Mucosa of rectum (tissue), 2 donors: Measurements from ENCODE around the gene TP53I13.
"Not testable (repeated sequence)": the region's sequence is repeated elsewhere in the genome, so short reads cannot be mapped to it uniquely, and the experiment has no call there.

Source experiments
- H3K27ac ChIP-seq, 2 donors: one replicate each; pipeline ENCODE4 v1.7.0; 2013; ENCODE audit warnings: inconsistent platforms in 2 of 2, low read depth in 2 of 2, low read length in 2 of 2
- H3K27me3 ChIP-seq, 2 donors: one replicate each; pipeline ENCODE4 v1.7.0; 2013; ENCODE audit warnings: low read length in 2 of 2; ENCODE audit not compliant: control insufficient read depth in 2 of 2, insufficient read depth in 2 of 2
- H3K36me3 ChIP-seq, 2 donors: one replicate each; pipeline ENCODE4 v1.7.0; 2013; ENCODE audit warnings: low read length in 2 of 2; ENCODE audit not compliant: control insufficient read depth in 2 of 2, insufficient read depth in 2 of 2
- H3K4me1 ChIP-seq, 2 donors: one replicate each; pipeline ENCODE4 v1.7.0; 2013; ENCODE audit warnings: low read length in 2 of 2, mild to moderate bottlenecking in 1 of 2; ENCODE audit not compliant: control insufficient read depth in 2 of 2, insufficient read depth in 2 of 2
- H3K4me3 ChIP-seq, 2 donors: one replicate each; pipeline ENCODE4 v1.7.0; 2013; ENCODE audit warnings: low read length in 2 of 2
- H3K9ac ChIP-seq, 2 donors: one replicate each; pipeline ENCODE4 v1.7.0; 2013; ENCODE audit warnings: low read length in 2 of 2, low read depth in 1 of 2, mild to moderate bottlenecking in 1 of 2
- H3K9me3 ChIP-seq, 2 donors: one replicate each; pipeline ENCODE4 v1.7.0; 2013; ENCODE audit warnings: low read length in 2 of 2; ENCODE audit not compliant: control insufficient read depth in 2 of 2
- donor health status: healthy.
- donor health status: Normal muscosa, but diverticular disease.

The TP53I13 gene

DNA sequence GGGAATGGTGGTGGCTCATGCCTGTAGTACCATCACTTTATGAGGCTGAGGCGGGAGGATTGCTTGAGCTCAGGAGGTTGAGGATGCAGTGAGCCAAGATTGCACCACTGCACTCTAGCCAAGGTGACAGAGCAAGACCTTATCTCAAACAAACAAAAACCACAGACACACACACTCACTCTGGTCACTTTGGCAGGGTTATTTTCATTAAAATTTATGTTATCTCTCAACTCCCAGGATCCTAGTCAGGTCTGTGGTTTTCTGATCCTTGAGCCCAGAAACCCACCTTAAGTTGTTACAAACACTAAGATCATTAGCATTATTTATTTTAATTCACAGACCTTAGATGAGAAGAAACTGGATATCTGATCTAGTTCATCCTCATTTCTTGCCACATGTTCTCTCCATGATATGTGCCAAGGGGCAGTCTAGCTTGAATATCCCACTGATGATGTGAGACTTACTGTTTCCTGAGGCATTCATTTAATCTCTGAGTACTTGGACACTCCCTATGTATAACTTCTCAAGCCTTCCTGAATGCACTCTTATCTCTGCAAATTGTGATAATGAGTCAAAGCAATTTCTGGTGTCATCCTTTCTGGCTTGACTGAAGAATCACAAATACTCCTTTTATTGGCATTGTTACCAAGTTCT is 11.3 kb upstream of the TP53I13 start:
- H3K36me3 ChIP-seq = peaks cover 4 to 8% of the 10 kb centered on the region in 2 donors
- H3K9ac ChIP-seq = no peak overlapping the region
- no peaks in the 10 kb centered on the region for H3K9me3 ChIP-seq
- H3K4me1 ChIP-seq = peaks cover 5 to 10% of the 10 kb centered on the region in 2 donors
- H3K27ac ChIP-seq = no peak overlapping the region
- peak overlapping the region in 1 of 2 donors; percentile 1 for H3K4me3 ChIP-seq
- H3K27me3 ChIP-seq = no peaks in the 10 kb centered on the region

DNA sequence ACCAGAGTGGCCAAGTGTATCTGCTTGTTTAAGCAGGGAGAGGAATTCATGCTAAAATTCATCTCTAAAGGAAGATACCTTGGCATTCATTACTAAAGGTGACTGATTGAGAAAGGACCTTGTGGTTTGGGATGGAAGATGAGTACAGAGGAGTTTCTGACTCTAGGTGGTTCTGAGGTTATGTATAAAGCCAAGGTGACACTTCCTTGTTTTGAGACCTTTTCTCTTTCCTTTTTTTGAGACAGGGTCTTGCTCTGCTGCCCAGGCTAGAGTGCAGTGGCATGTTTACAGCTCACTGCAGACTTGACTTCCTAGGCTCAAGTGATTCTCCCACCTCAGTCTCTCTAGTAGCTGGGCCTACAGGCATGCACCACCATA is 10.8 kb upstream of the TP53I13 start:
- Histone ChIP-seq H3K4me1 (peaks cover 5 to 12% of the 10 kb centered on the region in 2 donors), H3K36me3 (peaks cover 5 to 14% of the 10 kb centered on the region in 2 donors), H3K27ac (no peak overlapping the region), H3K4me3 (peak overlapping the region in 1 of 2 donors; percentile 1), H3K27me3 (no peaks in the 10 kb centered on the region), H3K9ac (no peak overlapping the region), H3K9me3 (no peaks in the 10 kb centered on the region)

DNA sequence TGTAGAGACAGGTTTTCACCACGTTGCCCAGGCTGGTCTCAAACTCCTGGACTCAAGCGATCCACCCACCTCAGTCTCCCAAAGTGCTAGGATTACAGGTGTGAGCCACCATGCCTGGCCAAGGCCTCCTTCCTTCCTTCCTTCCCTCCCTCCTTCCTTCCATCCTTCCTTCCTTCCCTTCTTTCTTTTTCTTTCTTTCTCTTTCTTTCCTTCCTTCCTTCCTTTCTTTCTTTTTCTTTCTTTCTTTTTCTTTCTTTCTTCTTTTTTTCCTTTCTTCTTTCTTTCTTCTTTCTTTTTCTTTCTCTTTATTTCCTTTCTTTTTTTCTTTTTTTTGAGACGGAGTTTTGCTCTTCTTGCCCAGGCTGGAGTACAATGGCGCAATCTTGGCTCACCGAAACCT is 10.4 kb upstream of the TP53I13 start:
- not testable (repeated sequence) for H3K27me3 ChIP-seq, H3K9ac ChIP-seq, H3K27ac ChIP-seq, H3K9me3 ChIP-seq, H3K4me3 ChIP-seq
- Histone ChIP-seq H3K4me1 (peaks cover 5 to 12% of the 10 kb centered on the region in 2 donors), H3K36me3 (peaks cover 5 to 16% of the 10 kb centered on the region in 2 donors)

DNA sequence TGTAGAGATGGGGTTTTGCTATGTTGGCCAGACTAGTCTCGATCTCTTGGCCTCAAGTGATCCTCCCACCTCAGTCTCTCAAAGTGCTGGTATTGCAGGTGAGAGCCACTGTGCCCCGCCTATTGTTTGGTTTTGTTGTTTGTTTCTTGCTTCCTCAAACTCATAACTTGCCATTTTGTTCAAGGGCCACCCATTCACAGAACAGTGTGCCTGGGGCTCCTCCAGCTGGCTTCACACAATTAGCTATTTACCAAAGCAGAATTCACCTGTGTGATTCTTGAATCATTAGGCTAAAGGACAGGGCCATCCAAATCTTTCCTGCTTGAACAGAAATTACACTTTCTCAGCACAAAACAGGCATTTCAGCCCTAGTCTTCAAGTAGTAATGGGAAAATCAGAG is 8.9 kb upstream of the TP53I13 start:
- Histone ChIP-seq H3K9me3 (no peaks in the 10 kb centered on the region), H3K9ac (no peak overlapping the region), H3K27me3 (no peaks in the 10 kb centered on the region), H3K4me1 (peaks cover 8 to 13% of the 10 kb centered on the region in 2 donors), H3K27ac (no peak overlapping the region), H3K4me3 (no peak overlapping the region), H3K36me3 (peaks cover 5 to 16% of the 10 kb centered on the region in 2 donors)

DNA sequence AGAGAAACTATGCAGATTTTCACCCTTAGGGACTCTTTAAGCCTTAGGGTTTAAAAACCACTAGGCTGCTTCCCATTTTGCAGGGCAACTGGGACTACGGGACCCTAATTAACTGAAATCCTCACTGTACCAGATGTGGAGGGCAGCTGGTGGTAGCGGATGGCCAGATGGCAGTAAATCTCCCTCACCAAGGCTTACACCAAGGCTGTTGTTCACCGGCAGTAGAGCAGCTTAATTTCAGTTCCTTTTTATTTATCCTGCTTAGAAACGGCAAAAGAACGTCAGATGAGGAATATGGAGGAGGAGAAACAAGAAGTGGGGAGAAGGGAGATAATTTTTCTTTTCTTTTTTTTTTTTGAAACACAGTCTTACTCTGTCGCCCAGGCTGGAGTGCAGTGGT is 8.2 kb upstream of the TP53I13 start:
- Histone ChIP-seq H3K36me3 (peaks cover 5 to 16% of the 10 kb centered on the region in 2 donors), H3K9ac (no peak overlapping the region), H3K27me3 (no peaks in the 10 kb centered on the region), H3K27ac (no peak overlapping the region), H3K4me3 (no peak overlapping the region), H3K9me3 (no peaks in the 10 kb centered on the region), H3K4me1 (peaks cover 9 to 18% of the 10 kb centered on the region in 2 donors)

DNA sequence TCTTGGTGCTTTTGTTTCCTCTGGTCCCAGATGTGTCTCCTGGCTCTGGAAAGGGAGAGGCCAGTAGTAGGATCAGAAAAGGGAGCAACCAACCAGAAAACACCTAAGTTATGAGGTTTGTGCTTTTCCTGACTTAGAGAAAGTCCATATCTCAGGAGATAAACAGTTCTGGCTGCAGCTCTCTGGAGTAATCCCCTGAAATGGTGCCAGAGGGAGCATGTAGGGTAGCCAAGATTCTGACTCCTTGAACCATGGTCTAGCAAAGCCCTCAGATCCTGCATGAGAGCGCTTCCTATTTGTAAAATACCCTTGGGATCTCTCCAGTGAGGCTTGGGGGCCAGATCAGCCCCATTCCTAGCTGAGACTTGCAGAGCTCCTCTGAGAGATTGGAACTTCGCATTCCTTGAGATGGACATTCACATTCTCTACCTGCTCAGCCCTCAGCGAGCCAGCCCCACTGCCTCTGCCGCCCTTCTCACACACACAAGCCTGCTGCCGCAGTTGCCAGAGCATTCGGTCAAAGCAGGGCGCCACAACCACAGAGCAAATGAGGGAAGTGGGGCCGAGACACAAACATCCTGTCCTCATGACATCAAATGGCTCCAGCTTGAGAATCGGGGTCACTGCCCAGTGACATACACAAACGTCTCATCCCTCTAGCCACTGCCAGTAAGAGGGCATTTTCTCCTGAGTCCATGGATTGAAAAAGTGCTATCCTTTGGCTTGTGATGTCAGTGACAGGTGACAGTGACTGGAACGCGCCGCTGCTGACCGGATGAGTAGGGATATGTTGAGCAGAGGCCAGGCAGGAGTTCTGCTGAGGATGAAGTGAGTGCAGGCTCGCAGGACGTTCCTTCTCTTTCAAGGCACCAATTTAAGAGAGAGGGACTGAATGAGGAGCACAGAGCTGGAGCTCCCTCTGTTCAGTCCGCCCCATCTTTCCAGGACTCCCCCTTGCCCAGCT is 6.7 kb upstream of the TP53I13 start:
- no peak overlapping the region for H3K4me3 ChIP-seq
- H3K4me1 ChIP-seq = peaks cover 17 to 30% of the 10 kb centered on the region in 2 donors
- H3K27ac ChIP-seq = peak overlapping the region; percentile 38 to 47
- H3K36me3 ChIP-seq = peaks cover 5 to 16% of the 10 kb centered on the region in 2 donors
- no peaks in the 10 kb centered on the region for H3K9me3 ChIP-seq
- no peaks in the 10 kb centered on the region for H3K27me3 ChIP-seq
- peak overlapping the region in 1 of 2 donors; percentile 34 for H3K9ac ChIP-seq

DNA sequence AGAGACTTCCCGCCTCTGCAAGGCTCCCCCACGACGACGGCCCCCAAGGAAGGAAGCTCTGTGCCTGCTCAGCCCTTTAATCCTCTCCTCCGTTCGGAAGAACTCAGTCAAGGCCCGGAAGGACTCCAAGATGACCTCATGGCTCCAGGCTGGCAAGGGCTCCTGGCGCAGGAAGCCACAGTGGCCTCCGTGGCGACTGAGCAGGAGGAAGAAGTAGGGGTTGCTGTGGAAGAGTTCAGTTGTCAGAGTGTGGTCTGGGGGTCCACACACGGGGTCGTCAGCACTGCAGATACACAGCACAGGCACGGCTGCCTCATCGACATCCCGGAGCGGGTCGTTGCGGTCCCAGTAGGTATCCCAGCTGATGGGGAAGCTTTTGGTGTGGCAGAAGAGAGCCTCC is 5.9 kb upstream of the TP53I13 start:
- Histone ChIP-seq H3K36me3 (peaks cover 5 to 16% of the 10 kb centered on the region in 2 donors), H3K27ac (peak overlapping the region; percentile 24 to 38), H3K4me3 (no peak overlapping the region), H3K4me1 (peaks cover 19 to 30% of the 10 kb centered on the region in 2 donors), H3K27me3 (no peaks in the 10 kb centered on the region), H3K9ac (no peak overlapping the region), H3K9me3 (no peaks in the 10 kb centered on the region)

DNA sequence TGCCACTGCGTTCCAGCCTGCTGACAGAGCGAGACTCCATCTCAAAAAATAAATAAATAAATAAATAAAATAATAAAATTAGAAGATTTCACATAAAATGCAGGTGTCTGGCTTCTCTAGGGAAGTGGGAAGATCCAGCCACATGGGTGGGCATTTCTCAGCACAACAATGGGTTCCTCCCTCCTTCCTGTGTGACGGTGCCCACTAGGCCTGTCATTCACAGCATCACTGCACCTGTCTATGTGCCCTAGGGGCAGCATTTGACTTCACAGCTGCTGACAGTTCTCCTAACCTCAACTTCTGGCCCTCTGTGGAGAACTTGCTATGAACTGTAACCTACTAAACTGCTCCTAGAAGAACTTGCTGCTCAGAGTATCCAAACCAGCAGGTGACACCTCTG is 4.7 kb upstream of the TP53I13 start:
- no peak overlapping the region for H3K27ac ChIP-seq
- H3K27me3 ChIP-seq = no peaks in the 10 kb centered on the region
- peaks cover 5 to 16% of the 10 kb centered on the region in 2 donors for H3K36me3 ChIP-seq
- H3K4me3 ChIP-seq = no peak overlapping the region
- H3K4me1 ChIP-seq = peaks cover 20 to 36% of the 10 kb centered on the region in 2 donors
- no peaks in the 10 kb centered on the region for H3K9me3 ChIP-seq
- no peak overlapping the region for H3K9ac ChIP-seq

DNA sequence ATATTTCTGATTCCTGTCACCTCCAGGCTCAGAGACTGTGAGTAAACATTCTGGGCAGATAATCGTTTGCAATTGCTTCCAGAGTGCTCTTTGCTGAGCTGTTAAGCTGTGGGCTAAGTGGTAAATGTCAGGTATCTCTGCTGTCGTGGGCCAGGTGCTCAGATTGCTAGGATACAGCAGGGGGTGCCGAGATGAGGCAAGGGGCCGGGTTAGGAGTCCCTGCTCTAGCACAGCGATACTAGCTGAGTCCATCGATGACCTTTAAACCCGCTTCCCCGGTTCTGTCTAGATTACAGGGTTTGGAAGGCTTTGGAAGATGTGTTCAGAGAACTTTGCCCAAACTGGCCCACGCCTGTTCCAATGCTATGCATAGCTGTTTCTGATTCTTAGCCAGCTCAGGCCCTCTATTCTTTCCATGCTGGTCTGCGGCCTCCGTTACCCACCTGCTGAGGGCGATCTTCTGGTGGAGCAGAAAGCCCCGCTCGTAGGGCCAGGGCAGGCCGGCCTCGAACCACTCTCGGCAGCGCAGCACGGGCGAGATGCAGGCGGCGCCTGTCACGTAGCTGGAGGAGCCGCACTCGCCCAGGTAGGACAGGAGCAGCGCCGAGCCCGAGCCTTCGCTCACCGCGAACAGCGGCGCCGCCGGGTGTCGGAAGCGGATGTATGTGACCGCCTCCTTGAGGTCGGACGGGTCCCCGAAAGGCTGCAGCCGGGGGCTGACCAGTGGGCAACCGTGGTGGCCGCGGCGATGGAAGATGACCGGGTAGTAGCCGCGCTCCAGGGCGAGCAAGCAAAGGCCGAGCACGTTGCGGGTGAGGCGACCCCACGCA is 2.6 kb upstream of the TP53I13 start:
- Histone ChIP-seq H3K9ac (peak overlapping the region; percentile 70 to 80), H3K27ac (peak overlapping the region; percentile 85 to 97), H3K36me3 (peaks cover 5 to 16% of the 10 kb centered on the region in 2 donors), H3K4me3 (peak overlapping the region; percentile 74 to 90), H3K9me3 (no peaks in the 10 kb centered on the region), H3K4me1 (peaks cover 26 to 41% of the 10 kb centered on the region in 2 donors), H3K27me3 (no peaks in the 10 kb centered on the region)
